Astrocyte (in vitro differentiated cells and primary cell): Measurements from ENCODE around the gene DDX1.

Experiments used
- CTCF ChIP-seq: IDR thresholded peaks from 2 replicates; pipeline ENCODE4 v1.5.1; 2011; ENCODE audit warnings: low read depth, mild to moderate bottlenecking, inconsistent platforms, low read length, moderate library complexity; ENCODE audit not compliant: insufficient read depth
- EZH2 ChIP-seq: IDR thresholded peaks from 2 replicates; pipeline ENCODE4 v1.6.1; 2012; ENCODE audit warnings: mild to moderate bottlenecking, low read length, inconsistent platforms; ENCODE audit not compliant: insufficient read depth

DNA sequence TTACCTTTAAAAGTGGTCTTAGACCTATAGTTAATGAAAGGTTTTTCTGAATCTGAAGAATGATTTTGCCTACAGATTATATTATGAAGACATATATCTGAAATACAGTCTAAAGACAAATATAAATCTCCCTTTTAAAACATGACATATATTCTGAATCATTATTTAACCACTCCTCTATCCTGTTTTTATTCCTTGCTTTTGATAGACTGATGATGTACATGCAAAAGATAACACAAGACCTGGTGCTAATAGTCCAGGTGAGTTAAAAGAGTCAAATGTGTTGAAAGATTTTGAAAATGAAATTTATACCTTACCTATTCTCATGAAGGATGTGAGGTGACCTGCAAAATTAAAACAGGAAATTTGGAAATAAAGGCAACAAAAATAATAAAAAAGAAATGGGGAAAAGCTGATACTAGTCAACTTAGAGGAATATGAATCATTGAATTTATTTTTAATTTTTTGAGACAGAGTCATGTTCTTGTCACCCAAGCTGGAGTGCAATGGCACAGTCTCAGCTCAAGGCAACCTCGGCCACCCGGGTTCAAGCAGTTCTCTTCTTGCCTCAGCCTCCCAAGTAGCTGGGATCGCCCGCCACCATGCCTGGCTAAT is 29.3 kb downstream of the DDX1 start:
- no peak for TF ChIP-seq CTCF
- no peak for TF ChIP-seq EZH2
